GM19397 (cell line): ENCODE measurements around the gene UPF3A.
"Not testable (repeated sequence)": the region's sequence is repeated elsewhere in the genome, so short reads cannot be mapped to it uniquely, and the experiment has no call there.

ENCODE experiments used
- ATAC-seq: cut with Tn5 transposase; IDR thresholded peaks from one replicate; pipeline ENCODE4 v1.9.1; 2021; ENCODE audit warnings: mild to moderate bottlenecking, moderate library complexity; ENCODE audit not compliant: unreplicated experiment

The UPF3A gene

DNA sequence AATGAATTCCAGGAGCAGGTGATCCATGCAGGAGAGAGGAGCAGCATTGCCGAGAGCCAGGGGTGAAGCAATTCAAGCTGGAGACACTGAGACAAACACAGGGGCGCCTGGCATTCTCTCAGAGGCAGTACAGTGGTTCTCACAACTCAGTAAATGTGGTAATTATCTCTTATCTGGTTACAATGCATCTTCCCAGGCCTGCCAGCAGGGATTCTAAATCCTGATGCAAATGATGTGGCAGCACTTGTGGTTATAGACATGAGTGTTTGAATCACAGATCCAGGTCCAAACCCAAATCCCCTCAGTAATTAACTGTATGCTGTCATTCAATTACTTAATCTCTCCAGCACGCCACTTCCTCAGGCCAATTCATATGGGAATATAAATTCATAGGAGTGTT lies 52.5 kb downstream of the UPF3A start:
- not testable (repeated sequence) for ATAC-seq

- no peak for ATAC-seq
These were observed 53.1 kb downstream of the UPF3A start for GRCh38 chr13:114334305-114335053.

DNA sequence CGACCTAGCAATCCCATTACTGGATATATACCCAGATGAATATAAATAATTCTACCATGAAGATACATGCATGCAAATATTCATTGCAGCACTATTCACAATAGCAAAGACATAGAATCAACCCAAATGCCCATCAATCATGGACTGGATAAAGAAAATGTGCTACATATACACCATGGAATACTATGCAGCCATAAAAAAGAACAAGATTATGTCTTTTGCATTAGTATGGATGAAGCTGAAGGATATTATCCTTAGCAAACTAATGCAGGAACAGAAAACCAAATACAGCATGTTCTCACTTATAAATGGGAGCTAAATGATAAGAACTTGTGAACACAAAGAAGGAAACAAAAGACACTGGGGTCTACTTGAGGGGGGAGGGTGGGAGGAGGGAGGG lies 55.1 kb downstream of the UPF3A start:
- not testable (repeated sequence) for ATAC-seq

GRCh38 chr13:114338959-114339358 lies 57.6 kb downstream of the UPF3A start:
- ATAC-seq: no peak

DNA sequence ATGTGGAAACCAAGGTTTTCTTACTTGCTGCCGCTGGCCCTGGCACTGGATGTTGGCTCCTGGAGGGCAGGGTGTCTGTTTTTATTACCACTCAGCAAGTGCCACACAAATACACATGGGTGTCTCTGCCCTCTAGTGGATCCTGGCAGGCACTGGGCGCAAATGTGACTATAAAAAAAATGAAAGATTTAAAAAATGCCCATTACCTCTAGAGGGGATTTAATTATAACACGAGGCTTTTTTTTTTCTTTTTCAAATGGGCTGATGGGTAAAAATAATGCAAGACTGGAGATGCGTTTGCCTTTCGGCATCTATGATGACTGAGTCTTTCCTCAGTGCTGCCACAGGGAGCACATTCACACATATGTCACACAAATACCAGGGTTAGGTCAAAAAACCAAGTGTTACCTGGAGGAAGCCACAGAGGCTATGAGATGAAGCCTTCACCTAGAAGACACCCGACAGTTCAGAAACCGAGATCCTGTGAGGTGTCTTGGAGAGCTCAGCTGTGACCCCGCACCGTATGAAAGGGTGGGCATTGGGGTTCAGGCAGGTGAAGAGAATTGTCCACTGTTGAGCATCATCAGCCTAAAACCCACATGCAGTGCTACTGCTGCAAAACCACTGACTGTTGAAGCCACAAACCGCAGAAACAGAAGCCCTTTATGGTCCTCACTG lies 58.6 kb downstream of the UPF3A start:
- no peak for ATAC-seq

- ATAC-seq: no peak
These were observed 59.8 kb downstream of the UPF3A start for GRCh38 chr13:114341003-114341777.

DNA sequence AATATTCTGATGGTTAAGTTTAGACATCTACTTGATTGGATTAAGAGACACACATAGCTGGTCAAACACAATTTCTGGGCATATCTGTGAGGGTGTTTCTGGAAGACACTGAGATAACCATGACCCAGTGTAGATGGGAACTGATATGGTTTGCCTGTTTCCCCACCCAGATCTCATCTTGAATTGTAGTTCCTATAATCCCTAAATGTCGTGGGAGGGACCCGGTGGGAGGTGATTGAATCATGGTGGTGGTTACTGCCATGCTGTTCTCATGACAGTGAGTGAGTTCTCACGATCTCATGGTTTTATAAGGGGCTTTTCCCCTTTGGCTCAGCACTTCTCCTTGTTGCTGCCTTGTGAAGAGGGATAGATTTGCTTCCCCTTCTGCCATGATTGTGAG lies 65.9 kb downstream of the UPF3A start:
- not testable (repeated sequence) for ATAC-seq

DNA sequence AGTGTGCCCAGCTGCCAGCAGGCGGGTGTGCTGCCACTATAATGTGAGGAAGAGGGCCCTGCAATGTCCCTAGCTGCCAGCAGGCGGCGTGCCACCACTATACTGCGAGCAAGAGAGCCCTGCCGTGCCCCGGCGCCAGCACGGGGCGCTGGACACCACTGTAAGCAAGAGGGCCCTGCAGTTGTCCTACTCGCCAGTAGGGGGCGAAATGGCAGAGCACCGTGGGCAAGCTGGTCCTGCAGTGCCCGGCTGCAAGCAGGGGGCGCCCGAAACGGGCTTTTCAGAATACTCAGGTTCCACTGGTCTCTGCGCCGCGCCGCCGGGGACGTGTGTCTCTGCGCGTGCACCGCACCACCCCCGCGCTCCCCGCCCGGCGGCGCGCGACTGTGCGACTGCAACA lies 71.4 kb downstream of the UPF3A start:
- ATAC-seq: not testable (repeated sequence)

- ATAC-seq: not testable (repeated sequence)
These were observed 72.0 kb downstream of the UPF3A start for GRCh38 chr13:114353382-114353781.
